HepG2 (cell line): ENCODE measurements around the gene ENO2. TPM values are rescaled to one million over a fixed set of nuclear protein-coding genes. Genes with fewer than 3 reads are reported as not detected.

ENCODE experiments used
- ATAC-seq: fragments of 200-7000 bp; cut with Tn5 transposase; 3 replicates; pipeline ENCODE4 v1.9.1; 2020; ENCODE audit warnings: mild to moderate bottlenecking, moderate library complexity
- BruUV-seq: library from RNA; stranded (reverse); fragments of 400-500 nt; replicated peaks from 2 replicates; lab custom pipeline; 2021; lab: Mats Ljungman, UMichigan
- CTCF ChIA-PET: fragments of 300-600 bp; formaldehyde crosslinking; extraction: SDS; loops from one replicate; lab custom pipeline; 2021; ENCODE audit warnings: low total read pairs, inconsistent platforms, low intra/inter-chr PET ratio; lab: Yijun Ruan, JAX
- POLR2A ChIA-PET: fragments of 350-600 bp; sonication (Branson Sonifier 250); formaldehyde crosslinking; loops from one replicate; lab custom pipeline; 2020; ENCODE audit warnings: antibody characterized with exemption, inconsistent platforms; lab: Yijun Ruan, JAX
- DNase-seq: peaks from one replicate; pipeline ENCODE4 v3.0.0-alpha.2; 2015; ENCODE audit warnings: low spot score
- FAIRE-seq: peaks from 3 replicates; lab custom pipeline; 2011; peaks lifted over from hg19 to GRCh38; lab: Jason Lieb, UNC
- H2AFZ ChIP-seq: one replicate; pipeline ENCODE4 v1.6.1; 2011; ENCODE audit warnings: low read length, inconsistent platforms
- H3K27ac ChIP-seq: fragments of 300-600 bp; 3 replicates; pipeline ENCODE4 v1.8.0; 2011; ENCODE audit warnings: mixed run types, mild to moderate bottlenecking, mixed read lengths, low read length, inconsistent platforms; ENCODE audit not compliant: insufficient read depth; ENCODE audit errors: extremely low read length
- H3K27me3 ChIP-seq, 2 experiments: fragments of 200-600 bp in 1 of 2; 2 replicates in 1 of 2; 3 replicates in 1 of 2; pipeline versions ENCODE4 v1.6.0 to v1.8.0; 2011; ENCODE audit warnings: low read length in 2 of 2, mild to moderate bottlenecking in 2 of 2, moderate library complexity in 2 of 2, inconsistent platforms in 1 of 2; ENCODE audit not compliant: insufficient read depth in 2 of 2, control insufficient read depth in 1 of 2
- H3K36me3 ChIP-seq, 2 experiments: fragments of 200-600 bp in 1 of 2; replicated peaks in 1 of 2; 2 replicates in 1 of 2; 3 replicates in 1 of 2; pipeline versions ENCODE4 v1.5.1 to v1.8.0; 2011; ENCODE audit warnings: low read length in 2 of 2, inconsistent platforms in 1 of 2; ENCODE audit not compliant: insufficient read depth in 2 of 2, control insufficient read depth in 1 of 2
- H3K4me1 ChIP-seq: 2 replicates; pipeline ENCODE4 v1.5.1; 2012; ENCODE audit warnings: low read length, inconsistent platforms; ENCODE audit not compliant: insufficient read depth
- H3K4me2 ChIP-seq: 2 replicates; pipeline ENCODE4 v1.6.0; 2011; ENCODE audit warnings: low read depth, low read length, inconsistent platforms
- H3K4me3 ChIP-seq, 3 experiments: fragments of 200-600 bp in 1 of 3; sonication (generic), shearing (Covaris generic) in 1 of 3; replicated peaks in 1 of 3; 2 replicates each; pipeline ENCODE4 v1.5.1; 2011 to 2016; ENCODE audit warnings: low read length in 3 of 3, inconsistent platforms in 2 of 3, low read depth in 2 of 3, mild to moderate bottlenecking in 2 of 3, control low read depth in 1 of 3, mixed read lengths in 1 of 3; ENCODE audit not compliant: insufficient read depth in 1 of 3
- H3K79me2 ChIP-seq: one replicate; pipeline ENCODE4 v1.6.1; 2011; ENCODE audit warnings: low read length, inconsistent platforms; ENCODE audit not compliant: insufficient read depth
- H3K9ac ChIP-seq: 2 replicates; pipeline ENCODE4 v1.6.0; 2011; ENCODE audit warnings: mild to moderate bottlenecking, low read depth, low read length, inconsistent platforms; ENCODE audit not compliant: insufficient read depth
- H3K9me3 ChIP-seq: 2 replicates; pipeline ENCODE4 v1.5.1; 2012; ENCODE audit warnings: mild to moderate bottlenecking, low read length
- H4K20me1 ChIP-seq: 2 replicates; pipeline ENCODE4 v1.6.0; 2011; ENCODE audit warnings: inconsistent platforms, mild to moderate bottlenecking, low read length, moderate library complexity; ENCODE audit not compliant: insufficient read depth
- AGO2 ChIP-seq: fragments of 200-400 bp; formaldehyde crosslinking; optimal IDR thresholded peaks from 2 replicates; pipeline ENCODE3; 2017; ENCODE audit warnings: mild to moderate bottlenecking, low read depth, low read length, moderate library complexity
- ELF4 ChIP-seq: sonication (generic); formaldehyde crosslinking; IDR thresholded peaks from 2 replicates; pipeline ENCODE4 v1.5.0; 2020; ENCODE audit warnings: missing genetic modification reagents, mild to moderate bottlenecking, moderate library complexity, borderline replicate concordance
- RFX3 ChIP-seq: IDR thresholded peaks from 2 replicates; pipeline ENCODE4 v1.6.1; 2016; ENCODE audit warnings: missing biosample characterization, missing genetic modification reagents
- ZNF335 ChIP-seq: sonication (generic); formaldehyde crosslinking; IDR thresholded peaks from 2 replicates; pipeline ENCODE4 v1.4.0; 2020; ENCODE audit warnings: missing genetic modification reagents
- ZNF441 ChIP-seq: sonication (generic); formaldehyde crosslinking; IDR thresholded peaks from 2 replicates; pipeline ENCODE4 v1.7.0; 2021; ENCODE audit warnings: missing genetic modification reagents, borderline replicate concordance
- WGBS: methylation state at CpG from one replicate; pipeline ENCODE4 v1.1.6; 2017; ENCODE audit warnings: low lambda C conversion rate; 5-methylcytosine and 5-hydroxymethylcytosine counted together
- in situ Hi-C: cut with HindIII; loops from 2 replicates; pipeline ENCODE4 v1.10.0; 2017; ENCODE audit warnings: low pct_unique_long_range_greater_than_20kb; ENCODE audit not compliant: extremely low pct_ligation_motif_present
- intact Hi-C: fragments of 100-400 bp; cut with micrococcal nuclease; formaldehyde crosslinking; loops from one replicate; pipeline ENCODE4 v1.10.0; 2022; ENCODE audit not compliant: unreplicated experiment
- polyA plus RNA-seq, 8 experiments: library from polyadenylated mRNA; depleted of rRNA in 3 of 8; stranded (reverse) in 7 of 8; unstranded in 1 of 8; fragments of >200 nt; fragmentation: Illumina TruSeq in 4 of 8; extraction: Trizol in 4 of 8; gene quantifications; 2 replicates each; pipeline versions ENCODE4 v1.2.1 to v1.2.3, GENCODE V29; 2011 to 2016; ENCODE audit warnings: low read depth in 4 of 8, missing spikeins in 1 of 8, mixed read lengths in 1 of 8; ENCODE audit not compliant: insufficient read depth in 1 of 8
- total RNA-seq, 5 experiments: library from RNA; depleted of rRNA; stranded (reverse); fragments of >200 nt; fragmentation: Illumina TruSeq; extraction: Trizol; gene quantifications; 2 replicates each; pipeline ENCODE4 v1.2.3, GENCODE V29; 2016; ENCODE audit warnings: low read depth in 1 of 5
- TF ChIP-seq, protein P1 (sequence below): sonication (generic); formaldehyde crosslinking; IDR thresholded peaks from 2 replicates; pipeline ENCODE4 v1.4.0; 2020; ENCODE audit warnings: mild to moderate bottlenecking, missing genetic modification reagents

Gene ENO2
- total and polyA plus RNA-seq, 2 of the 13 experiments (the other 11 are each of a cell fraction or from before 2014, with no cell fraction given) = 19.3 to 136 TPM

DNA sequence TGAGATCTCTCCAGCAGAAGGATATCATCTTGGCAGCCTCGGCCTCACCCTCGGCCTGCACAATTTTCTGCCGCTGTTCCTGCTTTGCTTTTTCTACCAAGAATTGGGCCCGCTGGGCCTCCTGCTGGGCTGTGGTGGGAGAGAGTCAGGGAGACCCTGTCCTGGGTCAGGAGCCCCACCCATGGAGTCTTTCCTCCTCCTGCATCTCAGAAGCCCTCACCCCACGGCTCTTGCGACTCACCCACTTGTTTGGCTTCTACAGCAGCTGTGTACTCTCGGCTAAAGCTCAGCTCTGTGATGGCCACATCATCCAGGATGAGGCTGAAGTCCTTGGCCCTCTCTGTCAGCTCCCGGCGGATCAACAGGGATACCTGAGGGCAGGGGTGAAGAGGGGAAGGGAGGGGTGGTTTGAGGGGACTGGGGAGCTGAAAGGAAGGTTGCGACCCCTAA, 53.3 kb downstream of the ENO2 start:
- H4K20me1 ChIP-seq = no peaks in the 10 kb centered on the region; the same call in 1 of the 2 replicates
- no peak overlapping the region for H3K4me3 ChIP-seq
- no peak for ATAC-seq
- TF ChIP-seq ZNF335 (CRISPR knock-in tag) (no peak), RFX3 (CRISPR knock-in tag) (no peak), ZNF441 (CRISPR knock-in tag) (no peak), ELF4 (no peak), AGO2 (peak; percentile 17)
- TF ChIP-seq, protein P1, sequence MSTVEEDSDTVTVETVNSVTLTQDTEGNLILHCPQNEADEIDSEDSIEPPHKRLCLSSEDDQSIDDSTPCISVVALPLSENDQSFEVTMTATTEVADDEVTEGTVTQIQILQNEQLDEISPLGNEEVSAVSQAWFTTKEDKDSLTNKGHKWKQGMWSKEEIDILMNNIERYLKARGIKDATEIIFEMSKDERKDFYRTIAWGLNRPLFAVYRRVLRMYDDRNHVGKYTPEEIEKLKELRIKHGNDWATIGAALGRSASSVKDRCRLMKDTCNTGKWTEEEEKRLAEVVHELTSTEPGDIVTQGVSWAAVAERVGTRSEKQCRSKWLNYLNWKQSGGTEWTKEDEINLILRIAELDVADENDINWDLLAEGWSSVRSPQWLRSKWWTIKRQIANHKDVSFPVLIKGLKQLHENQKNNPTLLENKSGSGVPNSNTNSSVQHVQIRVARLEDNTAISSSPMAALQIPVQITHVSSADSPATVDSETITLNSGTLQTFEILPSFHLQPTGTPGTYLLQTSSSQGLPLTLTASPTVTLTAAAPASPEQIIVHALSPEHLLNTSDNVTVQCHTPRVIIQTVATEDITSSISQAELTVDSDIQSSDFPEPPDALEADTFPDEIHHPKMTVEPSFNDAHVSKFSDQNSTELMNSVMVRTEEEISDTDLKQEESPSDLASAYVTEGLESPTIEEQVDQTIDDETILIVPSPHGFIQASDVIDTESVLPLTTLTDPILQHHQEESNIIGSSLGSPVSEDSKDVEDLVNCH = no peak
- TF ChIP-seq, all 625 proteins: peak for 1
- Histone ChIP-seq H2AFZ (no peak overlapping the region), H3K4me1 (peaks cover 52% of the 10 kb centered on the region), H3K27me3 (no peaks in the 10 kb centered on the region; a peak in 1 of 5 replicates), H3K4me2 (0 out of 2 replicates have a peak overlapping the region, but pooled peaks have one; percentile 92), H3K9ac (no peak overlapping the region), H3K36me3 (peaks cover 22 to 38% of the 10 kb centered on the region in 2 experiments), H3K79me2 (peaks cover 45% of the 10 kb centered on the region), H3K27ac (peak overlapping the region; percentile 95), H3K9me3 (no peaks in the 10 kb centered on the region)
- POLR2A ChIA-PET = interaction anchor here (3.2 kb wide), 1 partner anchor 23 kb away, joined by 42 read pairs; the partner anchor contains the start of genes C12orf57 and RNU7-1
- FAIRE-seq = no peak
- no peak for DNase-seq
- BruUV-seq = no TSS peak
- intact Hi-C loops (no loop called here), in situ Hi-C loops (no loop called here)
- 85% methylated on average over 6 of the region's 10 CpGs for WGBS
- CTCF ChIA-PET = no interaction called here
